ENCODE data around the gene DOCK7. TPM values are rescaled to one million over a fixed set of nuclear protein-coding genes. Genes with fewer than 3 reads are reported as not detected.

Gene DOCK7
- total RNA-seq, 1 experiment from 2014 or later = 43.6 TPM

GRCh38 chr1:62433861-62434617 lies 254.1 kb downstream of the DOCK7 start:
- intact Hi-C loops (cut with micrococcal nuclease; ENCODE audit: unreplicated experiment) = no loop called here

GRCh38 chr1:62429581-62429980 lies 258.6 kb downstream of the DOCK7 start:
- CTCF ChIA-PET = no interaction called here
- Histone ChIP-seq H3K4me3 (ENCODE audit: low read depth, low read length) (no peak overlapping the region), H3K9me3 (no peaks in the 10 kb centered on the region), H3K27me3 (replicated peaks; ENCODE audit: control insufficient read depth, insufficient read depth, low read length) (no peaks in the 10 kb centered on the region), H3K36me3 (ENCODE audit: control insufficient read depth, insufficient read depth, low read length) (no peaks in the 10 kb centered on the region), H3K4me1 (peaks cover 4% of the 10 kb centered on the region)
- H3K36me3 Mint-ChIP-seq (ENCODE audit: insufficient read depth, unreplicated experiment) = no peaks in the 10 kb centered on the region
- H3K27ac Mint-ChIP-seq (ENCODE audit: unreplicated experiment) = no peak overlapping the region
- BruUV-seq (replicated peaks) = no TSS peak
- DNase-seq = no peak
- no peak overlapping the region for H3K4me3 Mint-ChIP-seq (ENCODE audit: unreplicated experiment)
- H3K4me1 Mint-ChIP-seq (ENCODE audit: low read depth, unreplicated experiment) = peaks cover 3% of the 10 kb centered on the region
- H3K27me3 Mint-ChIP-seq (ENCODE audit: insufficient read depth, unreplicated experiment) = no peaks in the 10 kb centered on the region
- H3K9me3 Mint-ChIP-seq (ENCODE audit: unreplicated experiment) = no peaks in the 10 kb centered on the region
- POLR2A ChIA-PET = no interaction called here
- no peak for TF ChIP-seq CTCF (IDR thresholded peaks at IDR 0.05; ENCODE audit: insufficient read depth in 1 of 2, low read depth in 1 of 2, low read length in 1 of 2, severe bottlenecking in 1 of 2, unreplicated experiment in 1 of 2)
- intact Hi-C loops (cut with micrococcal nuclease; ENCODE audit: unreplicated experiment) = no loop called here

More at GRCh38 chr1:62433861-62434617, 254.1 kb downstream of the DOCK7 start:
- H3K4me3 Mint-ChIP-seq (ENCODE audit: unreplicated experiment) = no peak overlapping the region
- TF ChIP-seq CTCF (IDR thresholded peaks at IDR 0.05; ENCODE audit: insufficient read depth in 1 of 2, low read depth in 1 of 2, low read length in 1 of 2, severe bottlenecking in 1 of 2, unreplicated experiment in 1 of 2) = no peak
- peaks cover 8% of the 10 kb centered on the region for H3K4me1 Mint-ChIP-seq (ENCODE audit: low read depth, unreplicated experiment)
- Histone ChIP-seq H3K36me3 (ENCODE audit: control insufficient read depth, insufficient read depth, low read length) (no peaks in the 10 kb centered on the region), H3K27me3 (replicated peaks; ENCODE audit: control insufficient read depth, insufficient read depth, low read length) (no peaks in the 10 kb centered on the region), H3K4me3 (ENCODE audit: low read depth, low read length) (no peak overlapping the region), H3K9me3 (no peaks in the 10 kb centered on the region), H3K4me1 (no peaks in the 10 kb centered on the region; the same call in 1 of the 2 replicates)
- POLR2A ChIA-PET = no interaction called here
- peaks cover 9% of the 10 kb centered on the region for H3K9me3 Mint-ChIP-seq (ENCODE audit: unreplicated experiment)
- H3K36me3 Mint-ChIP-seq (ENCODE audit: insufficient read depth, unreplicated experiment) = peaks cover 18% of the 10 kb centered on the region
- BruUV-seq (replicated peaks) = no TSS peak
- CTCF ChIA-PET = no interaction called here
- H3K27ac Mint-ChIP-seq (ENCODE audit: unreplicated experiment) = no peak overlapping the region
- DNase-seq = no peak
- no peaks in the 10 kb centered on the region for H3K27me3 Mint-ChIP-seq (ENCODE audit: insufficient read depth, unreplicated experiment)

- POLR2A ChIA-PET = no interaction called here
- intact Hi-C loops (cut with micrococcal nuclease; ENCODE audit: unreplicated experiment) = no loop called here
- Histone ChIP-seq H3K27me3 (replicated peaks; ENCODE audit: control insufficient read depth, insufficient read depth, low read length) (no peaks in the 10 kb centered on the region), H3K4me3 (ENCODE audit: low read depth, low read length) (no peak overlapping the region), H3K4me1 (peaks cover 17% of the 10 kb centered on the region), H3K9me3 (no peaks in the 10 kb centered on the region), H3K36me3 (ENCODE audit: control insufficient read depth, insufficient read depth, low read length) (no peaks in the 10 kb centered on the region)
- Mint-ChIP-seq H3K27me3 (ENCODE audit: insufficient read depth, unreplicated experiment) (no peaks in the 10 kb centered on the region), H3K4me1 (ENCODE audit: low read depth, unreplicated experiment) (peaks cover 12% of the 10 kb centered on the region), H3K27ac (ENCODE audit: unreplicated experiment) (no peak overlapping the region), H3K4me3 (ENCODE audit: unreplicated experiment) (no peak overlapping the region), H3K36me3 (ENCODE audit: insufficient read depth, unreplicated experiment) (peaks cover 9% of the 10 kb centered on the region), H3K9me3 (ENCODE audit: unreplicated experiment) (no peaks in the 10 kb centered on the region)
- BruUV-seq (replicated peaks) = no TSS peak
- no peak for TF ChIP-seq CTCF (IDR thresholded peaks at IDR 0.05; ENCODE audit: insufficient read depth in 1 of 2, low read depth in 1 of 2, low read length in 1 of 2, severe bottlenecking in 1 of 2, unreplicated experiment in 1 of 2)
- CTCF ChIA-PET = no interaction called here
- DNase-seq = no peak
Measured at GRCh38 chr1:62428351-62428750, 259.8 kb downstream of the DOCK7 start.
